Dedifferentiated amniotic fluid mesenchymal stem cell (primary cell): Measurements from ENCODE around the gene CELF5.

Source experiments
- DNase-seq: peaks from one replicate; pipeline ENCODE4 v3.0.0-alpha.2; 2016; ENCODE audit errors: extremely low spot score

Gene CELF5

GRCh38 chr19:3224346-3225168 lies at the start of gene CELF5:
Gene CELF5, plus strand, starts transcription at chr19:3224661. Its CDS starts 79 bp downstream, at chr19:3224740.
- DNase-seq, result no peak

- peak; percentile 76 for DNase-seq
Observed at GRCh38 chr19:3175781-3176714, 48.4 kb upstream of the CELF5 start.

- DNase-seq, result no peak
Observed at GRCh38 chr19:3176715-3177501, 47.6 kb upstream of the CELF5 start.

- DNase-seq, result no peak
Observed at GRCh38 chr19:3178377-3178972, 46.0 kb upstream of the CELF5 start, which contains the start of gene S1PR4. Gene S1PR4, plus strand, starts transcription at chr19:3178769. Its CDS starts 24 bp downstream, at chr19:3178793.

GRCh38 chr19:3178973-3179738 lies 45.3 kb upstream of the CELF5 start:
- DNase-seq, result no peak

GRCh38 chr19:3179739-3180293 lies 44.6 kb upstream of the CELF5 start:
- DNase-seq, result no peak

GRCh38 chr19:3183721-3184641 lies 40.5 kb upstream of the CELF5 start:
- no peak for DNase-seq

- peak; percentile 61 for DNase-seq
Observed at GRCh38 chr19:3184847-3185460, 39.5 kb upstream of the CELF5 start.

- DNase-seq, result peak; percentile 90
Observed at GRCh38 chr19:3185461-3186159, 38.9 kb upstream of the CELF5 start, which contains the start of gene NCLN. Gene NCLN, plus strand, starts transcription at chr19:3185930. Its CDS starts 101 bp downstream, at chr19:3186031.

- DNase-seq, result no peak
Observed at GRCh38 chr19:3186160-3186688, 38.2 kb upstream of the CELF5 start.

GRCh38 chr19:3186891-3187661 lies 37.4 kb upstream of the CELF5 start:
- DNase-seq, result no peak

- no peak for DNase-seq
Observed at GRCh38 chr19:3187662-3188511, 36.6 kb upstream of the CELF5 start.

- DNase-seq, result no peak
Observed at GRCh38 chr19:3188627-3189596, 35.5 kb upstream of the CELF5 start.

- no peak for DNase-seq
Observed at GRCh38 chr19:3189702-3190469, 34.6 kb upstream of the CELF5 start.
